Measurements from ENCODE around the gene GPR15LG.

The GPR15LG gene

GRCh38 chr10:84217746-84218145 lies 44.1 kb downstream of the GPR15LG start:
- no peak for DNase-seq

DNA sequence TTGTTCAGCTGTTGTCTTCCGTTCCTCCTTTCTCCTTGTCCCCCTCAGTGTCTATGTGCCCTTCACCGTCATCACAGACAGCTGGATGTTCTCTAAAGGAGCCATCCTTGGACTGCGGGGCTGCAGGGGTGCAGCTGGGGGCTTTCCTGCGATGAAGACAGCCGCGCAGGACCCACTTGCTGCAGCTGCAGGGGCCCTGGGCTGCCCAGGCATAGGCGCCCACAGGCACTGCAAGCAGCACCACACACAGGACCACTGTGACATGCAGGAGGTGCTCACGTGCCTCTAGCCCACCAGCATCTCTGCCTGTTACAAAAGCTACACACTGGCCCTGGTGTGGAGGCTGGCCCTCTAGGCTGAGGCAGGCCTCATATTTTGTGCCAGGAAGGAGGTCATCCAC lies 48.3 kb downstream of the GPR15LG start:
- no peak for DNase-seq

DNA sequence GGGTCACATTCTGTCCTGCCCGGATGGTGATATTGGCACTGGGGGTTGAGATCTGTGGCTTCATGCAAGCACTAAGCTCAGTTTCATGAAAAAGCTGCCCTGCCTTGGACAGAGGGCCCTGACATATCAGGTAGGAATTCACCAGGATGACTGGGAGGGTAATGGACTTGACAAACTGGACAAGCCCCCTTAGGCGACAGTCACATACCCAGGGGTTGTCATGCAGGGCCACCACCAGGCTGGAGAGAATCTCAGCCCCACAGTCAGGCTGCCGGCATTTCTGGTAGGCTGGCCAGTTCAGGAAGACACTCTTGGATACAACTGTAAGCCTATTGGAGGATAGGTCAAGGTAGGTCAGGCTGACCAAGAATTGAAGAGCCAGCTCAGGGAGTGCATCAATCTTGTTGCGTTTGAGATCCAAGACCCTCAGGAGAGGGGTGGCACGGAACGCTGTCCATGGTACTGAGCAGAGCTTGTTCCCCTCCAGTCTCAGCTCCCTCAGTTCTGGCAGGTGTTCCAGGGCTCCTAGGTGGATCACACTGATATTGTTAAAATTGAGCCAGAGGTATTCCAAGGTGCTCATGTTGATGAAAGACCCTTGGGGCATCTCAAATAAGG lies 50.9 kb downstream of the GPR15LG start:
- no peak for DNase-seq

GRCh38 chr10:84225427-84226173 lies 52.0 kb downstream of the GPR15LG start, which contains the start of gene LRIT2:
Gene LRIT2, minus strand, starts transcription at chr10:84225544. Its CDS starts 24 bp downstream, at chr10:84225520.
- DNase-seq: no peak

GRCh38 chr10:84226616-84227015 lies 53.0 kb downstream of the GPR15LG start:
- no peak for DNase-seq

GRCh38 chr10:84227810-84228209 lies 54.2 kb downstream of the GPR15LG start:
- no peak for DNase-seq

GRCh38 chr10:84230359-84230758 lies 56.8 kb downstream of the GPR15LG start:
- DNase-seq: no peak

DNA sequence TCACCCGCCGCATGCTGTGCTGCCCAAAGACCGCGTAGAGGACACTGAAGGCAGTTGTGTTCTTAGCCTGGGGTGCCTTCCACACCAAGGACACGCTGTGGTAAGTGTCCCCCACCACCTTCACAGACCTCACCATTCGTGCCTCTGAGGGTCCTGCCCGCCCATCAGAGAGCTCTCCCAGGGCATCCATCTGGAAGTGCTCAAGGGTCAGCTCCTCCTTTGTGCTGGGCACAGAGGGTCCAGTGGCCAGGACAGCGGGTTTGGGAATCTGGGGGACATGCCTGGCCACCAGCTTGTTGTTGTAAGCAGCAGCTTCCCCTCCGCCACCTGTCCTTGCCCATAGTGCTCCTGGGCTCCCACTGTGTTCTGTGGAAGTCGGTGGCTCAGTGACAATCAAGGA lies 58.8 kb downstream of the GPR15LG start:
- no peak for DNase-seq

DNA sequence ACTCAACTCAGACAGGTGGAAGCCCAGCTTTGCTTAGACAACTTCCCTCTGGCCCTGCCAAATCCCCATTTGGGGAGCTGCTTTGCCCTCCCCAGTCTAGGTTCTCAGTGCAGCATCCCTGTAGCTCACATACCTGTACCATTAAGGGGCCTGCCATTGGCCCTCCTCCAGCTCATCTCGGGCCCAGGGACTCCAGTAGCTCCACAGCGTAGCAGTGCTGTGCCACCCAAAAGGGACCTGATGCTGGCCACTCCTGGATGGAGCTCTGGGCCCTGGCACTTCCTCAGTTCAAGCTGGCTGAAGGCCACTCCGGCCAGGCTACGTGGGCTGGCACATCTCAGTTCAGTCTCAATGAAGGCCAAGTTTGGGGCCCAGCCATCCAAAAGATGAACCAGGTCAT lies 60.3 kb downstream of the GPR15LG start:
- no peak for DNase-seq

- no peak for DNase-seq
Observed at GRCh38 chr10:84234479-84234878, 60.9 kb downstream of the GPR15LG start.
